Suppressor macrophage (primary cell): ENCODE data around the gene CDH8.

Experiments
- DNase-seq, 4 experiments: peaks; one replicate each; pipeline ENCODE4 v3.0.0-alpha.2; 2020 to 2022

The CDH8 gene

GRCh38 chr16:62033065-62033464, 3.2 kb downstream of the CDH8 start:
- no peak for DNase-seq

GRCh38 chr16:62029947-62030346, 6.3 kb downstream of the CDH8 start:
- DNase-seq, result no peak

- no peak for DNase-seq
Measured at GRCh38 chr16:62022688-62023087, 13.6 kb downstream of the CDH8 start.

- no peak for DNase-seq
Measured at GRCh38 chr16:62021161-62021581, 15.1 kb downstream of the CDH8 start.

GRCh38 chr16:62020681-62021080, 15.6 kb downstream of the CDH8 start:
- no peak for DNase-seq

GRCh38 chr16:62019851-62020250, 16.4 kb downstream of the CDH8 start:
- DNase-seq, result no peak

- DNase-seq, result no peak
Measured at GRCh38 chr16:62018301-62019060, 17.8 kb downstream of the CDH8 start.

GRCh38 chr16:62014319-62014923, 21.8 kb downstream of the CDH8 start:
- DNase-seq, result no peak

GRCh38 chr16:62010186-62010585, 26.1 kb downstream of the CDH8 start:
- DNase-seq, result no peak

- no peak for DNase-seq
Measured at GRCh38 chr16:61998460-61998859, 37.8 kb downstream of the CDH8 start.

- DNase-seq, result no peak
Measured at GRCh38 chr16:61993108-61993507, 43.1 kb downstream of the CDH8 start.

GRCh38 chr16:61987474-61988012, 48.7 kb downstream of the CDH8 start:
- DNase-seq, result no peak

- no peak for DNase-seq
Measured at GRCh38 chr16:61969077-61969382, 67.2 kb downstream of the CDH8 start.

GRCh38 chr16:61968242-61969076, 67.8 kb downstream of the CDH8 start:
- DNase-seq, result no peak

GRCh38 chr16:61957075-61957855, 79.0 kb downstream of the CDH8 start:
- DNase-seq, result no peak

- DNase-seq, result no peak
Measured at GRCh38 chr16:61952841-61953240, 83.4 kb downstream of the CDH8 start.

- DNase-seq, result no peak
Measured at GRCh38 chr16:61948414-61948813, 87.8 kb downstream of the CDH8 start.

- DNase-seq, result no peak
Measured at GRCh38 chr16:61946019-61946418, 90.2 kb downstream of the CDH8 start.

- DNase-seq, result no peak
Measured at GRCh38 chr16:61945511-61945910, 90.7 kb downstream of the CDH8 start.

- no peak for DNase-seq
Measured at GRCh38 chr16:61944004-61944403, 92.2 kb downstream of the CDH8 start.

GRCh38 chr16:61940611-61941010, 95.6 kb downstream of the CDH8 start:
- DNase-seq, result no peak

- no peak for DNase-seq
Measured at GRCh38 chr16:61937646-61938045, 98.6 kb downstream of the CDH8 start.

- no peak for DNase-seq
Measured at GRCh38 chr16:61936522-61936921, 99.7 kb downstream of the CDH8 start.
